ENCODE data around the gene PDE6G.

The PDE6G gene

DNA sequence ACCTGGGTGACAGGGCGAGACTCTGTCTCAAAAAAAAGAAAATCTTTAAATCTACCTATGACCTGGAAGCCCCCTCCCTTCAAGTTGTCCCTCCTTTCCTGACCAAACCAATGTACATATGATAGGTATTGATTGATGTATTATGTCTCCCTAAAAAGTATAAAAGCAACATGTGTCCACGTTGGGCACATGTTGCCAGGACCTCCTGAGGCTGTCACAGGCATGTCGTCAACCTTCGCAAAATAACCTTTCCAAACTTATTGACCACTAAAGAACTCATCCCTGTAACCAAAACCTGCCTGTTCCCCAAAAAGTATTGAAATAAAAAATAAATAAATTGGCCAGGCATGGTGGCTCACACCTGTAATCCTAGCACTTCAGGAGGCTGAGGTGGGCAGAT lies 5.7 kb upstream of the PDE6G start:
- no peak for DNase-seq (ENCODE audit: low read depth, low spot score)

- no peak for DNase-seq (ENCODE audit: low read depth, low spot score)
These were observed 4.1 kb upstream of the PDE6G start for GRCh38 chr17:81660441-81660840.

GRCh38 chr17:81659038-81659437 lies 2.7 kb upstream of the PDE6G start:
- DNase-seq (ENCODE audit: low read depth, low spot score): no peak

GRCh38 chr17:81656835-81657234 lies 493 bp upstream of the PDE6G start:
- no peak for DNase-seq (ENCODE audit: low read depth, low spot score)

GRCh38 chr17:81655378-81656117 lies 794 bp downstream of the PDE6G start:
- no peak for DNase-seq (ENCODE audit: low read depth, low spot score)

DNA sequence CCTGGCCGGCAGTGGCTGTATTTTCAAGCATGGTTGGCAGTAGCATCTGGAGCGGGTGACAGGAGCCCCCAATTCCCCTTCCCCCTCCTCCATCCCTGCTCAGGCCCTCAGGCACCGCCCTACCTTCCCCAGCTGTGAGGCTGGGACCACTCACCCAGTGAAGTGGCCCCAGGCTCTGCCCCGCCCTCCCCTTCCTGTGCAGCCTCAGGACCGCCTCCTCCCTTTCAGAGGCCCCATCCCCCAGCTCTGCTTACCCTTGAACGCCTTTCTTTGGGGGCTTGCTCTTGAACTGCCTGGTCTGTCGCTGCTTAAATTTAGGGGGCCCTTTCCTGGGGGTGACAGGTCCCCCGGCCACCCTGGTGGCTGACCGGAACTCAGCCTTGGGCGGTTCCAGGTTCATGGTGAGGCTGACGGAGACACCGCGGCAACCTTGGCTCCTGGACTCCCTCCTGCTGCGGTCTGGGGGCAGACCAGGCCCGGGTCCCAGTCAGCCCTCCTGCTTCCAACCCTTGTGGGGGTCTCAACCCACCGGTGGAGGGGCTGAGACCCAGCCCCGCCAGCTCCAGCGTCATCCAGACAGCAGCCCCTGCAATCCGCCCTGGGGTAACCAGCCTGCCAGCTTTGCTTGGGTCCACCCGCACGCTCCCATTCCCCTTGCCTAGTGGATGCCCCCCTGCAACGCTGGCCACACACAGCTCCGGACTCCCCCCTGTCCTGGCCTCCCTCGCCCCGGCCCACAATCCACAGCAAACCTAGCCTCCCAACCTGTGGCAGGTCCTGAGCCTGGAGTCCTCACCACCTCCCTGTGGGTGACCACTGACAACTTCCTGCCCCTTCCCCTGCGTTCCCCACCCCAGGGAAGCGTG lies 3.2 kb downstream of the PDE6G start:
- no peak for DNase-seq (ENCODE audit: low read depth, low spot score)

DNA sequence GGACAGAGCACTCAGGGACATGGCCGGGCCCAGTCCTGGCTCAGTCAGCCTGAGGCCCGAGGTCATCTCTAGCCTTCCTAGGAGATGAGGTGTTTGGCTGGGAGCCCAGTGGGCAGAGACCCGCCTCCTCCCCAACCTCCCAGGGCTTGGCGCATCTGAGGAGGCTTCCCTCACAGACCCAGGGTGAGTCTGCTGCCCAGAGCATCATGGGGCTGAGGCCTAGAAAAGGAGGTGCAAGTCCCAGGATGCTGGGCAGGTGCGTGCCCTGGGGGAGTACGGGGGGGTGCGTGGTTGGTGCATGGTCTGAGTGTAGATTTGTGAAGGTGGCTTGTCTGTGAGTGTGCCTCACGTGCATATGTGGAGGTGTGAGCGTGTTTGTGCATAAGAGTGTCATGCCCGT lies 4.7 kb downstream of the PDE6G start:
- no peak for DNase-seq (ENCODE audit: low read depth, low spot score)

GRCh38 chr17:81650951-81651350 lies 5.4 kb downstream of the PDE6G start:
- DNase-seq (ENCODE audit: low read depth, low spot score): no peak

- DNase-seq (ENCODE audit: low read depth, low spot score): no peak
These were observed 7.6 kb downstream of the PDE6G start for GRCh38 chr17:81648707-81649085.

GRCh38 chr17:81648013-81648706 lies 8.2 kb downstream of the PDE6G start:
- no peak for DNase-seq (ENCODE audit: low read depth, low spot score)

GRCh38 chr17:81647640-81648012 lies 8.7 kb downstream of the PDE6G start:
- no peak for DNase-seq (ENCODE audit: low read depth, low spot score)

- DNase-seq (ENCODE audit: low read depth, low spot score): no peak
These were observed 9.3 kb downstream of the PDE6G start for GRCh38 chr17:81646869-81647600.

GRCh38 chr17:81644976-81645952 lies 11.1 kb downstream of the PDE6G start:
- no peak for DNase-seq (ENCODE audit: low read depth, low spot score)

DNA sequence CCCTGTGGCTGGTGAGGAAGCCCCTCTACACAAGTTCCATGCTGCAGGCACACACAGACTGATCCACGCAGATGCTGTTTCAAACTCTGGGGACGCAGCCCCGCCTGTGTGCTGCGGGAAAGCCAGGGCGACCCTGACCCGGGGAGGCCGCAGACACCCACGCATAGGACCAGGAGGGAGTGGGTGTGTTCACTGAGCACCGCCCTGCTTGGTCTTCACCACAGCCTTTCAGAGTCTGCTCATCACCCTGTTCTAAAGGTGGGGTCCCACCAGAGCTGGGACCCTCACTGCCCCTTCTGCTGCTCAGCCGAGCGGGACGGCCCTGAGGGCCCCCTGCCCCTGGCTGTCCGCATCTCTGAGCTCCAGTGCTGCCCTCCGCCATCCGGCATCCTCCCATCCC lies 11.8 kb downstream of the PDE6G start:
- DNase-seq (ENCODE audit: low read depth, low spot score): no peak

GRCh38 chr17:81641825-81642489 lies 14.4 kb downstream of the PDE6G start:
- no peak for DNase-seq (ENCODE audit: low read depth, low spot score)

DNA sequence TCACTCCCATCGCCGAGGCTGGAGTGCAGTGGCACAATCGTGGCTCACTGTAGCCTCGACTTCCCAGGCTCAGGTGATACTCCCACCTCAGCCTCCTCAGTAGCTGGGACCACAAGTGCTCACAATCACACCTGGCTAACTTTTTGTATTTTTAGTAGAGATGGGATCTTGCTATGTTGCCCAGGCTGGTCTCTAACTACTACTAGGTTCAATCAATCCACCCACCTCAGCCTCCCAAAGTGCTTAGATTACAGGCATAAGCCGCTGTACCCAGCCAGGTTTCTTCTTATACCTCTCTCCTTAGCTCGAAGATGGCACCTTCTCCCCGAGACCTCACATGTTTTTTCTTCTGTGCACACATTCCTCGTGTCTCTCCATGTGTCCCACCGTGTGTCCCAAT lies 16.3 kb downstream of the PDE6G start:
- no peak for DNase-seq (ENCODE audit: low read depth, low spot score)

GRCh38 chr17:81638683-81639082 lies 17.7 kb downstream of the PDE6G start:
- no peak for DNase-seq (ENCODE audit: low read depth, low spot score)

DNA sequence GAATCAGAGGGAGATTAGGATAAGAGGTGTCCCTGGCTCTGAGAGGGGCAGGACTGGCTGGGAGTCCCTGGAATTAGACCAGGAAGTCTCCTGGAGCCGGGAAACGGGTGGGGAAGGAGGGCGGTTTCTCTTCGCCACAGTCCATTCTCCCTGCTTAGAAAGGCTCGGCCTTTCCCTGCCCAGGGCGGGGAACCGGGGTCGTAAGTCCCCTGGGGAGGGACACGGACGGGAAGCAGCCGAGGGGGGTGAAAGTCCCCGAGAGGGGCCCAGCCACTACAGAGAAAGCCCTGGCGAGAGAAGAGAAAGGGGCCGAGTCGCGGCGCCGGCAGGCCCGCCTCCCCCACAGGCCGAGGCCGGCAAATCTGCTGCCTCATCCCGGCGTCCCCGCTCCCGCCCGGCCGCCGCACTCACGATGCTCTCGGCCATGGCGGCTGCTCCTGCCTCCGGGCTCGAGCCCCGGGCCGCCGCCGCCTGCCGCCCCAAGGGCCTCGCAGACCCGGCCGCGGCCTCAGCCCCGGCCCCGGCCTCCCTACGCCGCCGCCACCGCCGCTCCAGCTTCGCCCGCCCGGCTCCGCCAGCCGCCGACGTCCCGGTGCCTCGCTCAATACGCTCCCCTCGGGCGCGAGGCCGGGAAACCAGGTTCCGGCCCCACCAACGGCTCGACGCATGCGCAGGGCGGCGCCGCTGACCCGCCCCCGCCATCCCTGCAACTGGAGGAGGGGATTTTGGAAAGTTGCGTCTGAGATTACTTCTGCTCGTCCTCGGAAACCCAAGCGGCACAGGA lies 19.6 kb downstream of the PDE6G start, which contains the start of the genes NPLOC4 and TSPAN10:
NPLOC4 (minus strand) TSS at position 608 of the 784 bp plus-strand sequence; CDS start at position 426, 182 bp downstream.
TSPAN10 (plus strand) TSS at position 692 of the 784 bp plus-strand sequence. CDS start 5,217 bp downstream, outside the sequence.
- DNase-seq (ENCODE audit: low read depth, low spot score): no peak

DNA sequence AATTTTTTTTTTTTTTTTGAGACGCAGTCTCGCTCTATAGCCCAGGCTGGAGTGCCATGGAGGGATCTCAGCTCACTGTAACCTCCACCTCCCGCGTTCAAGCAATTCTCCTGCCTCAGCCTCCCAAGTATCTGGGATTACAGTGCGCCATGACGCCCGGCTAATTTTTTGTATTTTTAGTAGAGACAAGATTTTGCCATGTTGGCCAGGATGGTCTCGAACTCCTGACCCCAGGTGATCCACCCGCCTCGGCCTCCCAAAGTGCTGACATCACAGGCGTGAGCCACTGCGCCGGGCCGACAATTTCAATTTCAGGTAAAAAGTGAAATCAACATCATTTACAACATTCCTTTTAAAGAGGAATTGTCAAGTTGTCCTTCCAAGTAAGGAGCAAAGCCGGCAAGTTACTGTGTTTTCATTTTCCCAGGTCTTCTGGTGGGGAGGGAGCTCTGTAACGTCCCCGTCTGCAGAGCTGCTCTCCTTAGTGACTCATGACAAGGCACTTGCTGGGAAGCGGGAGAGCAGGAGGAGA lies 20.3 kb downstream of the PDE6G start:
- DNase-seq (ENCODE audit: low read depth, low spot score): no peak
